WERI-Rb-1 (cell line): Measurements from ENCODE around the gene ECEL1.
"Not testable (repeated sequence)": the region's sequence is repeated elsewhere in the genome, so short reads cannot be mapped to it uniquely, and the experiment has no call there.

Experiments used
- DNase-seq: peaks from one replicate; pipeline ENCODE4 v3.0.0-alpha.2; 2020
- H3K27ac ChIP-seq: fragments of 250-450 bp; sonication (Bioruptor Pico); 2 replicates; pipeline ENCODE4 v1.5.1; 2020; ENCODE audit warnings: mild to moderate bottlenecking, moderate library complexity
- H3K27me3 ChIP-seq: fragments of 250-450 bp; sonication (Bioruptor Pico); 2 replicates; pipeline ENCODE4 v1.5.1; 2021; ENCODE audit warnings: mild to moderate bottlenecking, low read depth, moderate library complexity; ENCODE audit not compliant: insufficient read depth, severe bottlenecking
- H3K36me3 ChIP-seq: fragments of 250-450 bp; sonication (Bioruptor Pico); 2 replicates; pipeline ENCODE4 v1.5.1; 2020; ENCODE audit warnings: mild to moderate bottlenecking, moderate library complexity
- H3K4me3 ChIP-seq: 2 replicates; pipeline ENCODE4 v1.5.1; 2011; ENCODE audit warnings: low read depth, mild to moderate bottlenecking, control low read depth, low read length
- H3K9me3 ChIP-seq: fragments of 250-450 bp; sonication (Bioruptor Pico); 2 replicates; pipeline ENCODE4 v1.5.1; 2021; ENCODE audit warnings: mild to moderate bottlenecking, moderate library complexity; ENCODE audit not compliant: severe bottlenecking
- TF ChIP-seq, protein P1 (sequence below): IDR thresholded peaks from 2 replicates; pipeline ENCODE4 v1.5.1; 2011; ENCODE audit warnings: low read depth, mild to moderate bottlenecking, control low read depth, inconsistent platforms, low read length

Gene ECEL1

DNA sequence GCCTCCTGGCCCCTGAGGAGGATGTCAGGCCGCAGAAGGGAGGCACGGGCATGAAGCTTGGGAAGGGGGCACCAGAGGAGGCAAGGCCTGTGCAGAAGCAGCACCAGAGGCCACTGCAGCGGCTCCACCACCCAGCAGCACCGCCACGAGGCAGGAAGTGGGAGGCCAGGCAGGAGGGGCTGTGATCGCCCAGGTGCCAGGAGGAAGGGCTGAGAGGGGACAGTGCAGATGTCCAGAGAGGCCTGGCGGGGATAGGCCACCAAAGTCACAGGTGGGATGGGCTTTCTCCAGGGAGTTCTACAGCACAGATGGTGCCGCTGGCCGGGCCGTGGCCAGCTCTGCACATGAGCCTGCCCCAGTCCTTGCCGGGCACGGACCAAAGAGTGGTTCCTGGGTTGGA lies 37.7 kb downstream of the ECEL1 start:
- Histone ChIP-seq H3K27me3 (no peaks in the 10 kb centered on the region), H3K4me3 (no peak overlapping the region), H3K9me3 (no peaks in the 10 kb centered on the region), H3K36me3 (no peaks in the 10 kb centered on the region), H3K27ac (no peak overlapping the region)
- peak; percentile 78 for DNase-seq
- TF ChIP-seq, protein P1, sequence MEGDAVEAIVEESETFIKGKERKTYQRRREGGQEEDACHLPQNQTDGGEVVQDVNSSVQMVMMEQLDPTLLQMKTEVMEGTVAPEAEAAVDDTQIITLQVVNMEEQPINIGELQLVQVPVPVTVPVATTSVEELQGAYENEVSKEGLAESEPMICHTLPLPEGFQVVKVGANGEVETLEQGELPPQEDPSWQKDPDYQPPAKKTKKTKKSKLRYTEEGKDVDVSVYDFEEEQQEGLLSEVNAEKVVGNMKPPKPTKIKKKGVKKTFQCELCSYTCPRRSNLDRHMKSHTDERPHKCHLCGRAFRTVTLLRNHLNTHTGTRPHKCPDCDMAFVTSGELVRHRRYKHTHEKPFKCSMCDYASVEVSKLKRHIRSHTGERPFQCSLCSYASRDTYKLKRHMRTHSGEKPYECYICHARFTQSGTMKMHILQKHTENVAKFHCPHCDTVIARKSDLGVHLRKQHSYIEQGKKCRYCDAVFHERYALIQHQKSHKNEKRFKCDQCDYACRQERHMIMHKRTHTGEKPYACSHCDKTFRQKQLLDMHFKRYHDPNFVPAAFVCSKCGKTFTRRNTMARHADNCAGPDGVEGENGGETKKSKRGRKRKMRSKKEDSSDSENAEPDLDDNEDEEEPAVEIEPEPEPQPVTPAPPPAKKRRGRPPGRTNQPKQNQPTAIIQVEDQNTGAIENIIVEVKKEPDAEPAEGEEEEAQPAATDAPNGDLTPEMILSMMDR, result peak; percentile 44

GRCh38 chr2:232448304-232448690 lies 39.3 kb downstream of the ECEL1 start:
- DNase-seq, result no peak
- H3K27me3 ChIP-seq, result no peaks in the 10 kb centered on the region
- no peaks in the 10 kb centered on the region for H3K36me3 ChIP-seq
- H3K27ac ChIP-seq, result no peak overlapping the region
- H3K9me3 ChIP-seq, result no peaks in the 10 kb centered on the region
- no peak overlapping the region for H3K4me3 ChIP-seq
- TF ChIP-seq, protein P1, result no peak

DNA sequence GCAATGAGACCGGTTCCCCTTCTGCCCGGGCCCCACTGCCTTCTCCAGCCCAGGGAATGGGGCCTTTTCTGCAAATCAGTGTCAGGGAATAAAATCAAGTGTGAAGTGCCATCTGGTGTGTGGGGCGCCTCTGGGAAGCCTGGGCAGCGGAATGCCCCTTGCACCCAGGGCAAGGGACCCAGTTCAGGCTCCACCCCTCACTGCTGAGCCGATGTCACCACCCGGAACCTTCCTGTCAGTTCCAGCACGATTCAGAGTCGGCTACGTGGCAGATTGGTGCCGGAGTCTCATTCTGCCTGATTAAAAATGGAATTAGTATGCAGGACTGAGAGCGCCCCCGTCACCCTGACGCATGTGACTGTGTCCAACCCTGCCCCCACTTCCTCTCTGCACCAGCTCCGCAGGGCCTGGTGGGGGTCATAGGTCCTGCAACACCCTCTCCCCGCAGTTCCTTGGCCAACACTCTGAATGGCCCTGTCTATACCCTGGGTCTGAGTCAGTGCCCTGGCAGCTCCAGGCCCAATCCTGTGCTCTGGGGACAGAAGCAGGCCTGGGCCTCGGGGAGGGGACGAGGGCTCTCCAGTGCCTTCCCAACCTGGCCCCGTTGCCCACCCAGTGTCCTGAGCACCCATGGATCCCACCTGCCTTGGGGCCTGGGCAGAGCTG lies 39.9 kb downstream of the ECEL1 start:
- Histone ChIP-seq H3K27me3 (no peaks in the 10 kb centered on the region), H3K4me3 (no peak overlapping the region), H3K27ac (no peak overlapping the region), H3K9me3 (no peaks in the 10 kb centered on the region), H3K36me3 (no peaks in the 10 kb centered on the region)
- TF ChIP-seq, protein P1, result no peak
- DNase-seq, result no peak

- no peak for DNase-seq
- Histone ChIP-seq H3K4me3 (no peak overlapping the region), H3K9me3 (no peaks in the 10 kb centered on the region), H3K27me3 (no peaks in the 10 kb centered on the region), H3K27ac (no peak overlapping the region), H3K36me3 (no peaks in the 10 kb centered on the region)
- TF ChIP-seq, protein P1, result no peak
Measured at GRCh38 chr2:232447091-232447620, 40.5 kb downstream of the ECEL1 start.

DNA sequence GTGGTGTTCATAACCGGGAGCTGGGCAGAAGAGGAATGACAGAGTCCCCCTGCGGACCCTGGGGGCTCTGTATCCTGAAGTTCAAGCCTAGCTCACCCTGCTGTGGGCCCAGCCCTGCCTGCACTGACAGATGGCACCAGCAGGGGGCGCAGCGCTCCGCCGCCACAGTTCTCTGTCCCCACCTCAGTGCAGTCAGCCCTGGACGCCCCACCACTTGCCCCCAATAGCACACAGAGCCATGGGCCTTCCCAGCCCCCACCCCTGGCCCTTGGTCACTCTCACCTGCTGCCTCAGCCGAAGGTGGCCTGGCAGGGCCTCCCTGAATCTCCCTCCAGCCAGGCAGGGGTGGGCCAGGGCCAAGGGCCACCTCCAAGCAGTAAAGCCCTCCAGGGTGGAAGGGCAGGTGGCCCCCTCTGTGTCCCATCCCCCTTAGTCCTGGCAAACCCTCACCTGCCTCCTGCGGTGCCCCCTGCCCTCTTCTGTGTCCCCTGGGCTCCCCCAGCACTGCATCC lies 41.3 kb downstream of the ECEL1 start:
- TF ChIP-seq, protein P1, result peak; percentile 38; the same call in 1 of the 2 replicates
- not testable (repeated sequence) for H3K27ac ChIP-seq, H3K27me3 ChIP-seq, H3K4me3 ChIP-seq, H3K36me3 ChIP-seq, DNase-seq, H3K9me3 ChIP-seq

DNA sequence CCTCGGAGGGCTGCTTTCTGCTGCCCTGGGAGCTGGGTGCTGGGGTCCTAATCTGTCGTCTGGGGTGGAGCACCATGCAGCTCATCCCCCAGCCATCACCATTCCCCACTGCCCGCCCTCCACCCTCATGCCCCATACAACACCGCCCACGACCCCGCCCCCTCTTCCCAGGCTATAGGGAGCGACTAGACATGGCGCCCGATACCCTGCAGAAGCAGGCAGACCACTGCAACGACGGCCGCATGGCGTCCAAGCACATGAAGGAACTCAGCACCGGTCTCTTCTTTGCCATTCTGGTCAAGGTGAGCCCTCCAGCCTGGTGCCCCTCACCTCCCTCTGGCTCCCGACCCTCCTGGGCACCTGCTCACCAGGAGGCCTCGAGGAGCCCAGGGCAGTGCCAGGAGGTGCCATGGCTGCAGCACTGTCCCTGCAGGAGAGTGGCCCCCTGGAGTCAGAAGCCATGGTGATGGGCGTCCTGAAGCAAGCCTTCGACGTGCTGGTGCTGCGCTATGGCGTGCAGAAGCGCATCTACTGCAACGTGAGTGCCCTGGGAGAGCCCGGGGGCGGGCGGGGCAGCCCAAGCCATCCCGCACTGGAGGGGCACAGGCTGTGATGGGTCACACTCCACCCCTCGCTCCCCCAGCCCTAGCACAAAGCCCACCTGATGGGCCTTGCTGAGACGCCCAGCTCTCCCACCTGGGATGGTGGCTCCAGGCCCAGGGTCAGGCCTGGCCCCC lies 42.3 kb downstream of the ECEL1 start:
- not testable (repeated sequence) for DNase-seq, H3K27me3 ChIP-seq, H3K36me3 ChIP-seq, H3K4me3 ChIP-seq, H3K9me3 ChIP-seq, H3K27ac ChIP-seq
